ENCODE measurements around the gene CFAP97.

GRCh38 chr4:185242749-185243533 is 39.1 kb upstream of the CFAP97 start:
- TF ChIP-seq ELF4 (IDR thresholded peaks at IDR 0.05) (no peak), BHLHE40 (IDR thresholded peaks at IDR 0.05; ENCODE audit: borderline replicate concordance) (no peak), SP1 (IDR thresholded peaks at IDR 0.05) (no peak), L3MBTL2 (conservative IDR thresholded peaks at IDR 0.05) (no peak), PKNOX1 (IDR thresholded peaks at IDR 0.05) (no peak), FOXM1 (IDR thresholded peaks at IDR 0.05; ENCODE audit: borderline replicate concordance) (no peak), ARNT (IDR thresholded peaks at IDR 0.05) (no peak), SUZ12 (IDR thresholded peaks at IDR 0.05) (no peak), CTBP1 (IDR thresholded peaks at IDR 0.05; ENCODE audit: borderline replicate concordance) (no peak), TARDBP (IDR thresholded peaks at IDR 0.05) (no peak), HDGF (IDR thresholded peaks at IDR 0.05; ENCODE audit: borderline replicate concordance) (no peak)

Data from HEK293T (cell line).